Suprapubic skin (tissue), 4 donors: ENCODE data around the gene KDM2B. TPM values are rescaled to one million over a fixed set of nuclear protein-coding genes. Genes with fewer than 3 reads are reported as not detected.

Experiments
- DNase-seq, 2 donors: peaks; one replicate each; pipeline ENCODE4 v3.0.0-alpha.2; 2019; ENCODE audit warnings: low spot score in 2 of 2
- H3K27ac ChIP-seq: fragments of 200-600 bp; sonication (generic); one replicate; pipeline ENCODE4 v1.5.1; 2019
- H3K27me3 ChIP-seq: fragments of 200-600 bp; sonication (generic); one replicate; pipeline ENCODE4 v1.5.1; 2019
- H3K36me3 ChIP-seq: fragments of 200-600 bp; sonication (generic); one replicate; pipeline ENCODE4 v1.5.1; 2019
- H3K4me1 ChIP-seq: fragments of 200-600 bp; sonication (generic); one replicate; pipeline ENCODE4 v1.5.1; 2019
- H3K4me3 ChIP-seq: fragments of 200-600 bp; sonication (generic); one replicate; pipeline ENCODE4 v1.5.1; 2019; ENCODE audit warnings: mild to moderate bottlenecking
- H3K9me3 ChIP-seq: fragments of 200-600 bp; sonication (generic); one replicate; pipeline ENCODE4 v1.5.1; 2019
- EP300 ChIP-seq: sonication (generic); formaldehyde crosslinking; IDR thresholded peaks from one replicate; pipeline ENCODE4 v1.6.1; 2017; ENCODE audit warnings: antibody characterized with exemption
- POLR2A ChIP-seq, 2 donors: fragments of 450-650 bp; IDR thresholded peaks; one replicate each; pipeline ENCODE4 v1.6.1; 2017; ENCODE audit warnings: antibody characterized with exemption in 2 of 2, mild to moderate bottlenecking in 2 of 2, moderate library complexity in 2 of 2
- POLR2AphosphoS5 ChIP-seq, 3 donors: sonication (generic); formaldehyde crosslinking; IDR thresholded peaks; one replicate each; pipeline ENCODE4 v1.6.1; 2017; ENCODE audit warnings: antibody characterized with exemption in 3 of 3
- WGBS: methylation state at CpG from one replicate; pipeline ENCODE4 v1.1.5; 2018; 5-methylcytosine and 5-hydroxymethylcytosine counted together
- total RNA-seq, 4 donors: library from RNA; depleted of rRNA; stranded (reverse); fragments of >200 nt; gene quantifications; one replicate each; pipeline ENCODE4 v1.1.0, GENCODE V29; 2016
- TF ChIP-seq, protein P1 (sequence below), 2 donors: fragments of 200-600 bp in 1 of 2; fragments of 450-650 bp in 1 of 2; sonication (generic) in 1 of 2; IDR thresholded peaks; one replicate each; pipeline ENCODE4 v1.5.1; 2016 to 2019; ENCODE audit warnings: antibody characterized with exemption in 2 of 2, mild to moderate bottlenecking in 1 of 2, moderate library complexity in 1 of 2

Gene KDM2B
- total RNA-seq, 4 donors from 2014 or later, result 47.8 to 53.7 (median 50.4) TPM

DNA sequence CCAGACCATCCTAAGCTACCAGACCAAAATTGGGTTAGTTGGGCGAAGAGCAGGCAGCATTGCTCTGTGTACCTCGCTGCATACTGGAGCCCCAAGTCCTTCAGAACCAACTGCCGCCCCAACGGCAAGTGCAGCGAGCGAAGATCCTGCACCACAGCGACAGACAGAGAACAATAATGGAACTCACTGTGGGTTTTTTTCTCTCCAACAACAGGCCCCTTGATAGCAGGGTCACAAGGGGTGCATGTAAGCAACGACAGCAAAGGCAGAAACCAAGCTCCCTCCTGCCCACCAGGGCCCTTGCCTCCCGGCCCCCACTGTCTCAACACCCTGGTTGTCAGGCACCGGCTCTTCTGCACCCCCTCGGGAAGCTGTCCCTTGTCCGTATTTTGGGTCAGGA lies 141.9 kb downstream of the KDM2B start:
- Histone ChIP-seq H3K27me3 (no peaks in the 10 kb centered on the region), H3K36me3 (peaks cover 66% of the 10 kb centered on the region), H3K4me3 (no peak overlapping the region), H3K27ac (no peak overlapping the region), H3K4me1 (peaks cover 13% of the 10 kb centered on the region), H3K9me3 (no peaks in the 10 kb centered on the region)
- 90% methylated on average over 12 of the region's 12 CpGs for WGBS
- TF ChIP-seq POLR2A (IDR thresholded peaks at IDR 0.05), result no peak
- no peak for TF ChIP-seq EP300
- TF ChIP-seq POLR2AphosphoS5 (IDR thresholded peaks at IDR 0.05), result no peak
- TF ChIP-seq, protein P1, sequence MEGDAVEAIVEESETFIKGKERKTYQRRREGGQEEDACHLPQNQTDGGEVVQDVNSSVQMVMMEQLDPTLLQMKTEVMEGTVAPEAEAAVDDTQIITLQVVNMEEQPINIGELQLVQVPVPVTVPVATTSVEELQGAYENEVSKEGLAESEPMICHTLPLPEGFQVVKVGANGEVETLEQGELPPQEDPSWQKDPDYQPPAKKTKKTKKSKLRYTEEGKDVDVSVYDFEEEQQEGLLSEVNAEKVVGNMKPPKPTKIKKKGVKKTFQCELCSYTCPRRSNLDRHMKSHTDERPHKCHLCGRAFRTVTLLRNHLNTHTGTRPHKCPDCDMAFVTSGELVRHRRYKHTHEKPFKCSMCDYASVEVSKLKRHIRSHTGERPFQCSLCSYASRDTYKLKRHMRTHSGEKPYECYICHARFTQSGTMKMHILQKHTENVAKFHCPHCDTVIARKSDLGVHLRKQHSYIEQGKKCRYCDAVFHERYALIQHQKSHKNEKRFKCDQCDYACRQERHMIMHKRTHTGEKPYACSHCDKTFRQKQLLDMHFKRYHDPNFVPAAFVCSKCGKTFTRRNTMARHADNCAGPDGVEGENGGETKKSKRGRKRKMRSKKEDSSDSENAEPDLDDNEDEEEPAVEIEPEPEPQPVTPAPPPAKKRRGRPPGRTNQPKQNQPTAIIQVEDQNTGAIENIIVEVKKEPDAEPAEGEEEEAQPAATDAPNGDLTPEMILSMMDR (IDR thresholded peaks at IDR 0.05), result no peak
- DNase-seq, result no peak

DNA sequence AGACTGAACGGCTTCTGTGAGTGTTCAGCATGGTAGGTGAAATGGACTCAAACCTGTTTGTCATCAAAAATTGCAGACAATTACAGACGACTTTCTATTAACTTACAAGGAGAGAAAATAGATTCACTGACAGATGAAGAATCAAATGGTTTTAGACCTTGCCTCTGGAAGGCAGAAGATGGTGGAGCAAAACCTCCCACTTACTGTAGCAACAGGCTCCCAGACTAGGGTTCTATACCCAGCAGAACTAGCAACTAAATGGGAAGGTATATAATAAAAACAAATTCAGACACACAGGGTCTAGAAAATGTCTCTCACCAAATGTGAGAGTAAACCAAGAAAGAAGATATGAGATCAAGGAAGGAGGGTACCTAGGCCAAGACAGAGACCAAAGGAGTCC lies 144.1 kb downstream of the KDM2B start:
- 91% methylated on average over 2 of the region's 2 CpGs for WGBS

DNA sequence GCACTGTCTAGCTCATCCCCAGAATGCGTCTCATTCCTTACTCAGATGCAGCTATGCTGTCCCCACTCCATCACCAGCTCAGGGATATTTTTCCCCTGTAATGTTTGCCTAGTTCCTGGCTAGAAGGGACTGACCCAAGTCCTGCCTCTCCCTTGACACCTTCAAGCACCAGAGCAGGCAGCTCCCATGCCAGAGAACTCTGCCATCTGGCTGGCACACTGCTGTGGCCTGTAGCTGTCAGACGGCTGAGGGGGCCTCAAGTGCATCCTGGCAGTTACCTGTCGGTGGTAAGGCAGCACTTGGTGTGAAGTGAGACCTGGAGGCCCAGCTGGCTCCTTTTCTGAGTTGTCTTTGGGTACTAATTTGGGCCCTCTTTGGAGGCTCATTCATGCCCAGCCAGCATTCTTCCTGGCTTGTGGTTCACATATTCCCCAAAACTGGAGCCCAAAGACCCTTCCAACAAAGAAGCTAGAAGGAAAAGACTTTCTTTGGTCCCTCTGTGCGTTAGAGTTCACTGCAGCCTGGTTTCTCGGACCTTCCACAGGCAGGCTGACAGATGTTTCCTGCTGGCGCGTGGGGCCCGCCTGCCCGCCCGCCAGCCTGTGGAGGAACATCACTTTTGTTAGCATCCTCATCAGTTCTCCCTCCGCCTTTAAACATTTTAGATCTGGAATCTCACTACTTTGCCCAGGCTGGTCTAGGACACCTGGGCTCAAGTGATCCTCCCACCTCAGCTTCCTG lies 147.9 kb downstream of the KDM2B start:
- no peak overlapping the region for H3K27ac ChIP-seq
- 95% methylated on average over 9 of the region's 11 CpGs for WGBS
- H3K36me3 ChIP-seq, result peaks cover 68% of the 10 kb centered on the region
- no peaks in the 10 kb centered on the region for H3K9me3 ChIP-seq
- no peaks in the 10 kb centered on the region for H3K4me1 ChIP-seq
- TF ChIP-seq POLR2AphosphoS5 (IDR thresholded peaks at IDR 0.05), result no peak
- TF ChIP-seq EP300, result no peak
- TF ChIP-seq, protein P1 (IDR thresholded peaks at IDR 0.05), result no peak
- TF ChIP-seq POLR2A (IDR thresholded peaks at IDR 0.05), result no peak
- DNase-seq, result no peak
- H3K4me3 ChIP-seq, result no peak overlapping the region
- H3K27me3 ChIP-seq, result no peaks in the 10 kb centered on the region

More for the DNA sequence above, 144.1 kb downstream of the KDM2B start:
- Histone ChIP-seq H3K4me1 (no peaks in the 10 kb centered on the region), H3K36me3 (peaks cover 70% of the 10 kb centered on the region), H3K27me3 (no peaks in the 10 kb centered on the region), H3K9me3 (no peaks in the 10 kb centered on the region), H3K4me3 (no peak overlapping the region), H3K27ac (no peak overlapping the region)
- TF ChIP-seq POLR2A (IDR thresholded peaks at IDR 0.05) (no peak), POLR2AphosphoS5 (IDR thresholded peaks at IDR 0.05) (no peak), EP300 (no peak)
- TF ChIP-seq, protein P1 (IDR thresholded peaks at IDR 0.05), result no peak
- no peak for DNase-seq

DNA sequence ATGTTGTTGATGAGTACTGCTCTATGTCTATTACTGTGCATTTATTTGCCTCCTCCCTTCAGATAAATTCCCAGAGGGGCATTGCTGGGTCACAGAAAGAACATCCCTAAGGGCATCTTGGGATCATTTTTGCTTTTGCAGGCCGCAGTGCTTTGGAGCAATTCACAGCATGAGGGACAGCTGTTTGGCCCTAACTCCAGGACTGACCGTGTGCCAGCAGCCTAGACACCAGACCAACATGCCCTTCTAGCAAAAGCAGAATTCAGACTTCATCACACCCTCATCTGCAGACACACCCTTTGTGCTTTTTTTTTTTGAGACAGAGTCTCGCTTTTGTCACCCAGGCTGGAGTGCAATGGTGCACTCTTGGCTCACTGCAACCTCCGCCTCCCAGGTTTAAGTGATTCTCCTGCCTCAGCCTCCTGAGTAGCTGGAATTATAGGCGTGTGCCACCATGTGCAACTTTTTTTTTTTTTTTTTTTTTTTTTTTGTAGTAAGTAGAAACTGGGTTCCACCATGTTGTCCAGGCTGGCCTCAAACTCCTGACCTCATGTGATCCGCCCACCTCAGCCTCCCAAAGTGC lies 149.9 kb downstream of the KDM2B start:
- Histone ChIP-seq H3K9me3 (no peaks in the 10 kb centered on the region), H3K27me3 (no peaks in the 10 kb centered on the region), H3K27ac (no peak overlapping the region), H3K36me3 (peaks cover 79% of the 10 kb centered on the region), H3K4me3 (no peak overlapping the region), H3K4me1 (no peaks in the 10 kb centered on the region)
- TF ChIP-seq POLR2A (IDR thresholded peaks at IDR 0.05), result no peak
- TF ChIP-seq POLR2AphosphoS5 (IDR thresholded peaks at IDR 0.05), result no peak
- no peak for TF ChIP-seq EP300
- WGBS, result 85% methylated on average over 6 of the region's 6 CpGs
- no peak for DNase-seq

DNA sequence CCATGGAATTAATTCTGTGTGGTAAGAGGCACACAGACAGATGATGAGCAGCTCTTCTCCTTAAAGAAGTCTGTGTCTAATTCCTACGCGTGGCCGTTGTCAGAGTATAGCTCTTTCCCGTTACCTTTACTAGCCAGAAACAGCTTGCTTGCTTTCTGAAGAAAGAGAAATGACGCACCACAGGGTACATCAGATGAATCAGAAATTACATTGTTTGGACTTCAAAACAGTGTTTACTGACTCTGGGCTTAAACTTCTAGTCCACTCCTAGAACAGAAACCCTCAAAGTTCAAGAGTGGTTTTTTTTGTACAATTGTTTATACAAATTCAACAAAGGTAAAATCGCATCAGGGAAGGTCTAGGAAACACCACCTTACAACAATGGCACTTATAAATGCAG lies 151.9 kb downstream of the KDM2B start:
- no peak overlapping the region for H3K27ac ChIP-seq
- peaks cover 81% of the 10 kb centered on the region for H3K36me3 ChIP-seq
- 94% methylated on average over 6 of the region's 6 CpGs for WGBS

More for the DNA sequence above, 151.9 kb downstream of the KDM2B start:
- Histone ChIP-seq H3K4me1 (no peaks in the 10 kb centered on the region), H3K4me3 (no peak overlapping the region), H3K9me3 (no peaks in the 10 kb centered on the region), H3K27me3 (no peaks in the 10 kb centered on the region)
- DNase-seq, result no peak
- TF ChIP-seq EP300, result no peak
- no peak for TF ChIP-seq POLR2A (IDR thresholded peaks at IDR 0.05)
- TF ChIP-seq, protein P1 (IDR thresholded peaks at IDR 0.05), result no peak
- no peak for TF ChIP-seq POLR2AphosphoS5 (IDR thresholded peaks at IDR 0.05)
